D341Med (cell line): Measurements from ENCODE around the gene PRKD2.

ENCODE experiments used
- DNase-seq: peaks from one replicate; pipeline ENCODE4 v3.0.0; 2012; ENCODE audit warnings: low spot score

PRKD2 gene

DNA sequence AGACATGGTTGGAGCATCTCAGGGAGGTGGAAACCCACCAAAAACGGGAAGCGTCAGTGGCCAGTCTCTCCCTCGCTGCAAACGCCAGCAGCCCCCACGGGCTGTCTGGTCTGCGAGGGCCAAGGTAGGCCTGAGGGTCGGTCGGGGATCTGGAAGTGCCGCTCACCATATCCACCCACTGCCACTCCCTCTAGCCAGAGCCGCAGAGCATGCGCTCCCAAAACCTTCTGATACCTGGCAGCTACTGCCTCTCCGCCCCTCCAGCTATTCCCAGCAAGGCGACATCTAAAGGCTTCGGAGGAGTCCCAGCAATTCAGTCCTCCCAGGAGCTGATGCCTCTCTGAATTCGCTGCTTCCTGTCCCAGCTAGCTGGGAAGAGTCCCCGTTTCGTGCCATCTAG, 24.5 kb upstream of the PRKD2 start:
- no peak for DNase-seq

DNA sequence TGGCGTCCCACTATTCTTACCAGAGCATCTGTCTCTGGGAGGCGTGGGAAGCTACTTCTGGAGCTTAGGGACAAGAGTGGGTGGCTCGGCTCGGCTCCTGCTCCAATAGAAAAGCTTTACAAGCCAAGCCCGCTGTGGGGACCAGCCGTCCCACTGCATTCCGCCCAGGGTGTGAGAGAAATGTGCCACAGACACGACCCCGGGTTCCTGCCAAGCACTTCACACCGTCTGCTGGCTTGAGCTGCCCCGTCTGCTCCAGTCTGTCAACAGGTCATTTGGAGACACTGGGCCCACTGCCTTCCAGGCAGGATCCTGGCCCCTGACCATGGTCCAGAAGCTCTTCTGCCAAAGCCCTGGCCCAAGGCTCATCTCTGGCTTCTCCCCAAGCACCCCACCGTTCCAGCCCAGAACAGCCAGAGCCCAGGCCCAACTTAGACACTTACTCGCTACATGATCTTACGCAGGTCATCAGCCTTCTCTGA, 22.4 kb upstream of the PRKD2 start:
- DNase-seq, result no peak

GRCh38 chr19:46737761-46738171, 20.9 kb upstream of the PRKD2 start:
- DNase-seq, result no peak

GRCh38 chr19:46737298-46737654, 20.4 kb upstream of the PRKD2 start:
- DNase-seq, result no peak

- no peak for DNase-seq
Observed at GRCh38 chr19:46736531-46737297, 19.8 kb upstream of the PRKD2 start.

DNA sequence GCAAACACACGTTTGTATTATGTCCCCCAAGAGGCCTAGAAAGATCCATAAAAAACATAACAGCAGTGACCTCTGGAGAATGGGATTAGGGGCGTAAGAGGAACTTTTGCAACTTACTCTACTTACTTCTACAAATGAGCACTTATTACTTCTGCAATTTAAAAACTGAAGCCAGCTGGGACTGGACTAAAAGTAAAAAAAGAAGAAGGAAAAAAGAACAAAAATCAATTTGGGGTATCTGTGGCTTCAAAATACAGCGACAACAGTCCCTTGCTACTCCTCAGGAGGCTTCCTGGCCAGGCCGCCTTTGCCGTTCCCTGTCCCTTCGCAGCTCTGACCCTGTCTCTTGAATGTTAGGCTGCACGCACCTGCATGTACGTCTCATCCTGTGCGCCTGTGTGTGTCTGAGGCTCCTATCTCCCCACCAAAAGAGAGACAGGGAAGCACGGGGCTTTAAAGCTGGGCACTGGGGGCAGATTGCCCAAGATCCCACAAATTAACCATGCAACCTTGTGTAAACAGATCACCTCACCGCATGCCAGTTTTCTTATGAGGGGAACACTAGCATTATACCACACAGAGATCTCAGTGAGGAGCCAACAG, 16.9 kb upstream of the PRKD2 start:
- DNase-seq, result no peak

DNA sequence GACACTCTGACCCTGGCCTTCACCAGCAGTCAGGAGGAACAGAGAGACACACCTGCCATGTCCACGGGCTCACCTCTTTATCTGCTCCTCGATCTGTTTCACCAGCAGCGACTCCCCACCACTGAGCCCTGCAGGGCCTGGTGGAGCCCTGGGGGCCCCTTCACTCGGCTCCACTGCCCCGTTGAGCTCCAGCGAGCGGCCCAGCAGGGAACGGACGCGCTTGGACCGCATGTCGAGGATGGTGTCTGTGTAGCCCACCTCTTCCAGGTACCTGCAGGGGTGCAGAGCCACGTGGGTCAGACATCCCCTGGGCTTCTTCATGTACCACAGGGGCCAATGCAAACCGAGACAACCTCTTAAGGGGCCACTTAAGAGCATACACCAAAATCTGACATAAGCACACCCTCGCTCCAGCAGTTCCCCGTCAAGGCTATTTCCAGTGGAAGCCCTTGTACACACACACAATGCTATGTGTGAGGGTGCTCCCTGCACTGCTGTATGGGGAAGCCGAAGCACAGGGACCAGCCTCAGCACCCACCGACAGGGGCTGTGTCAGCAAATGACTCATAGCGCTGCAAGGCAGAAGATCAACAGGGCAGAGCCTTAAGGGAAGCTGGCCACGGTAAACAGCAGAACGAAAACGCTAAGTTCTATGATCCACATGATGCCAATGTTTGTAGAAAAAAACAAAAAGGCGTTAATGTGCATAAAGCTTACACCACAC, 16.2 kb upstream of the PRKD2 start:
- no peak for DNase-seq

DNA sequence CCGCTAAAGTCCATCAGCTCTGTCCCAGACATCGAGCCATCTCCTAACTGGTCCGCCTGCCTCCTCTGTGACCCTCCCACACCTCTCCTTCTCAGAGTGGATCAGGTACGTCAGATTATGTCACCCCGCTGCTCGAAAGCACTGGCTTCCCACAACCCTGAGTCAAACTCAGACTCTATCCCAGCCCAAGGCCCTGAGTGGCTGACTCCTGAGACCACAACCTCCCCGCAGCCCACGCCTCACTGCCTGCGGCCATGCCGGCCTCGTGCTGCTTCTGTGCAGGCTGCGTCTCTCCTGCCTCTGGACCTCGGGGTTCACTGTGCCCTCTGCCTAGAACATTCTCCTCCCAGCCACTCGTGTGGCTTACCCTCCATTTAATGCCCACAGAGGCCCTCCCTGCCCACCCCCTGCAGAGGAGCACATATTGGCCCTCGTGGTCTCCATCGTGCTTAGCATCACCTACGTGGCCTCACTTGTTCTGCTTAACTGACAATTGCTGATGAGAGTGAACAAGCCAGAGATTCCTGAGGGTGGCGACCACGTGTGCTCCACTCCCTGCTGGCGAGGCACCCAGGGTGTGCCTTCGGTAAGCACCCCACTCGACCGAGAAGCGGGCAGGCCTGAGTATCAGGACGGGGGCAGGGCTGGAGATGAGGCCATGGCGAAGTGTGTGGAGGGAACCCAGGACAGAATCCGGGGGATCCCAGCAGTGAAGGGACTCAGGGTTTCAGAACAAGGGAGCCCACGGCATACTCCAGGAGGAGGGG, 15.4 kb upstream of the PRKD2 start:
- DNase-seq, result no peak

DNA sequence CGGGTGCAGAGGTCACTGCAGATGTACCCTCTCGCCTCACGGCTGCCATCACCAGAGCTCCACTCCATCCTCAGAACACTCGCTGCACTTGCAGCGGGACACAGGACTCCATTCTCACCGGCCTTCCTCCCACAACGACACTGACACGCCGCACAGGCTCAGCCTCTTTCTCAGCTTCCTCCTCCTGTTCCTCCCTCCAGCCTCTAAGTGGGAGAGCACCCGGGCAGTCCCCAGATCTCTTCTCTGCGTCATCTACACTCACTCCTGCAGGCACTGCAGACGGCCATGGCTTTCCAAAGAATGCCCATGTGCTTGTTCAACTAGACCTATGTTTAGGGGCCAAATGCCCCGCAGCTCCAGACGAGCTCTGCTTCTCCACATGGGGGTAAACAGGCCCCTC, 14.7 kb upstream of the PRKD2 start:
- no peak for DNase-seq

DNA sequence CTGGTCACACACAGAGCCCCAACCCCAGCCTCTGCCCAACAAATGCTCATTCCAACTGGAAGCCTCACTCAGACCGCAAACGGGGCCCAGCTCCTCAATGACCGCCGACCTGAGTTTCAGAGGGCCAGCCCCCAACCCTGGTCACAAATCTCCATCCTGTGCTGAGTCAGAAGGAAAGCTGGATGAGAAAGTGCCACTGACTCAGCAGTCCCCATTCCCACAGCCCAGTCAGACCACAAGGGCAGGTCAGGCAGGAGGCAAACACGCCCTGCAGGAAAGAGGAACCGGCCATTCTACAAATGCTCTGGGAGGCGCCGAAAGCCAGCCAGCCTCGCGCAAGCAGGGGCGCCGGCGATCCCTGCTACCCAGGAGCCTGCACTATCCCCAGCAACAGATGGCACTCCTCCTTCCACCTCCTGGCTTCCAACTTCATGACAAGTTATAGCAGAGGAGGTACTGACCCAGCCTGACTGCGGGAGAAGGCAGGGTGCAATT, 14.1 kb upstream of the PRKD2 start:
- DNase-seq, result no peak

GRCh38 chr19:46730595-46730994, 13.7 kb upstream of the PRKD2 start:
- no peak for DNase-seq

- DNase-seq, result no peak
Observed at GRCh38 chr19:46730187-46730586, 13.3 kb upstream of the PRKD2 start.

DNA sequence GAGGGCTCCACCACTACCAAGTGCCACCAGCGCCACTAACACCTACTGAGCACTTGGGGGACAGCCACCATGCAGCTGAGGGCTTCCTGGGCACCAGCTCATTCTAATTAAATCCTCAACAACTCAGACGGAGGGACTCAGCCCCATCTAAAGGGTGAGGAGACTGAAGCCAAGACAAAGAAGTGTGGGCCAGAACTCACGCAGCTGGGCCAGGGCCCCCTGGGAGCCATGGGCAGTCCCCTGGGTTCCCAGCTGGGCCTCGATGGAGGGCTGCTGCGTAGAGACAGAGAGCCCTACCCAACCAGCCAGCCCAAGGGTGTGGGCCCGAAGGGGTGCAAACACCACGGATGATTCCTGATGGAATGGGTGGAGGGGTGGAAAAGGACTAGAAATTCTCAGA, 12.8 kb upstream of the PRKD2 start:
- DNase-seq, result no peak

- DNase-seq, result peak; percentile 92
Observed at GRCh38 chr19:46728693-46729339, 11.9 kb upstream of the PRKD2 start.

- DNase-seq, result no peak
Observed at GRCh38 chr19:46728208-46728607, 11.3 kb upstream of the PRKD2 start.

GRCh38 chr19:46727757-46728156, 10.8 kb upstream of the PRKD2 start:
- no peak for DNase-seq

DNA sequence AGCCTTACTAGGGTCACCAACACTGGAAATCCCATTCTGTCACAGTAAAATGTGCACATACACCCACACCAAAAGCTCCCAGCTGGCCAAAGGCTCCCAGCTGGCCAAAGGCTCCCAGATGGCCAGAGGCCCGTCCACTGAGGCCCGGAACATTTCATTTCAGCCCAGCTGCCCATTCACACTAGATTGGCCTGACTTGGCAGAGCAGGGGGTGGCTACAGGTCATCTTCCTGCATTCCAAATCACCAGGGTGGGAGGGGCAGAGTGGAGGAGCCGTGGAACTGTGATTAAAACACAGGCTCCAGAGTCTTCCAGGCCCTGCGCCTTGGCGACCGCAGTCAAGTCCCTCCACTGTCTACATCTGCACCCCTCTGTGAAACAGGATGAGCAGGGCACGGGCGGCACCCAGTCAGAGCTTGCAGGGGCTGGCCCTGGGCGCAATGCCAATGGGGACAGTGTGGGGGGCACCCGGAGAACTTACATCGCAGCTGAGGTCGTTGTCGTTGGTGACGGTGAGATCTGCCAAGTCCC, 10.1 kb upstream of the PRKD2 start:
- no peak for DNase-seq

- no peak for DNase-seq
Observed at GRCh38 chr19:46726551-46726950, 9.6 kb upstream of the PRKD2 start.

GRCh38 chr19:46725859-46726393, 9.0 kb upstream of the PRKD2 start:
- no peak for DNase-seq

DNA sequence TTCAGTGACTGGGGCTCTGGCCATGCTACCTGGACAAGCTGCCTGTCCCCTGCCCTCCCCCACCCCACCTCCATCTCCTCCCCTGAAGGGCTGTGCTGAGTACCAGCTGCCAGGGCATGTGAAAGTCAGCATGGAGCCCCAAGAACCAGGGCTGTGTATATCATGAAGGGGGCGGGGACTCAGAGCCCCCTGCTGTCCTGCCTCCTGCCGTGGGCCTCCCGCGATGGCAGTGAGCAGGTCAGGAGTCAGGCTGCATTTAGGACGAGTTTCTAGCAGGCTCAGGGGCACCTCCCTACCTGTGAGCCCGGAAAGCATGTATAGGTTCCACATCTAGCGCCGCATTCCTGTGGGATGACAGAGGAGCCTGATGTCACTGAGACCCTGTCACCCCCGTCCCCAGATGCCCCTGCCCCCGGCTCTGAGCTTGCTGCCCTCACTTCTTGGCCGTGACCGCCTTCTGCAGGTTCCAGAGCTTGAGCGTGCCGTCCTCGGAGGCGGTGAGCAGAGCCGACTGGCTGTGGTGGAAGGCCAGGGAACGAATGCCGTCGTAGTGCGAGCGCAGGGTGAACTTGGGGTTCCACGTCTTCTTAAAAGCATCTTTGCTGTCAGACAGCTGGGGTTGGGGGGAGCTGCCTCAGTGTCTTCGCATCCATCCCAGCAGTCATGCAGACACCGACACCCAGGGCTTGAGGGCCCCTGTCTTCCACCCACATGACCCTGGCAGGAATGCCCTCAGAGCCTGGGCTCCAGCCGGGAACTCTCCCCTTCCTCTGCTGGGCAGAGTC, 8.3 kb upstream of the PRKD2 start:
- no peak for DNase-seq
